CD4-positive, alpha-beta T cell (primary cell): ENCODE results near the gene PLIN3. TPM values are rescaled to one million over a fixed set of nuclear protein-coding genes. Genes with fewer than 3 reads are reported as not detected.

Experiments
- ATAC-seq: fragments of 200-7000 bp; cut with Tn5 transposase; one replicate; pipeline ENCODE4 v1.10.0; 2022; ENCODE audit warnings: mild to moderate bottlenecking; ENCODE audit not compliant: poor library complexity
- CTCF ChIA-PET: fragments of 350-600 bp; sonication (Branson Sonifier 250); formaldehyde crosslinking; loops from one replicate; lab custom pipeline; 2021; ENCODE audit warnings: antibody characterized with exemption, inconsistent platforms; lab: Charles Lee
- POLR2A ChIA-PET: fragments of 350-600 bp; sonication (Branson Sonifier 250); formaldehyde crosslinking; loops from one replicate; lab custom pipeline; 2021; ENCODE audit warnings: antibody characterized with exemption, inconsistent platforms; lab: Charles Lee
- DNase-seq, 14 experiments: peaks; one replicate each; pipeline ENCODE4 v3.0.0-alpha.2; 2013 to 2020; ENCODE audit warnings: mixed read lengths in 2 of 14
- H3K27ac ChIP-seq, 2 donors: one replicate each; pipeline versions ENCODE4 v1.5.1 to v1.7.0; 2013; ENCODE audit warnings: low read length in 2 of 2, low read depth in 1 of 2, mild to moderate bottlenecking in 1 of 2
- H3K27me3 ChIP-seq, 2 experiments: 1 replicate in 1 of 2; 2 replicates in 1 of 2; pipeline versions ENCODE4 v1.6.1 to v1.7.0; 2013; ENCODE audit warnings: low read length in 2 of 2, control low read depth in 1 of 2, mild to moderate bottlenecking in 1 of 2, moderate library complexity in 1 of 2; ENCODE audit not compliant: insufficient read depth in 2 of 2, control insufficient read depth in 1 of 2
- H3K36me3 ChIP-seq: one replicate; pipeline ENCODE4 v1.6.1; 2013; ENCODE audit warnings: low read length, control low read depth; ENCODE audit not compliant: insufficient read depth
- H3K4me1 ChIP-seq: one replicate; pipeline ENCODE4 v1.6.1; 2013; ENCODE audit warnings: low read length, control low read depth; ENCODE audit not compliant: insufficient read depth
- H3K4me3 ChIP-seq: one replicate; pipeline ENCODE4 v1.5.1; 2013; ENCODE audit warnings: mild to moderate bottlenecking, low read length, moderate library complexity
- H3K9me3 ChIP-seq, 2 experiments: 1 replicate in 1 of 2; 2 replicates in 1 of 2; pipeline versions ENCODE4 v1.6.1 to v1.7.0; 2013; ENCODE audit warnings: low read length in 2 of 2, mild to moderate bottlenecking in 2 of 2, control low read depth in 1 of 2, moderate library complexity in 1 of 2; ENCODE audit not compliant: control insufficient read depth in 1 of 2, insufficient read depth in 1 of 2
- H3K27ac Mint-ChIP-seq: one replicate; pipeline ENCODE4 v1.8.0; 2020; ENCODE audit warnings: mixed read lengths
- H3K27me3 Mint-ChIP-seq: one replicate; pipeline ENCODE4 v1.8.0; 2021; ENCODE audit warnings: mixed read lengths
- H3K36me3 Mint-ChIP-seq: one replicate; pipeline ENCODE4 v1.8.0; 2021; ENCODE audit warnings: low read depth, mixed read lengths
- H3K4me1 Mint-ChIP-seq: one replicate; pipeline ENCODE4 v1.8.0; 2021; ENCODE audit warnings: low read depth, mixed read lengths
- H3K4me3 Mint-ChIP-seq: one replicate; pipeline ENCODE4 v1.8.0; 2020; ENCODE audit warnings: mild to moderate bottlenecking, mixed read lengths
- H3K9me3 Mint-ChIP-seq: one replicate; pipeline ENCODE4 v1.8.0; 2020; ENCODE audit warnings: mixed read lengths
- intact Hi-C, 2 experiments: fragments of 100-400 bp; cut with DNase I in 1 of 2; cut with micrococcal nuclease in 1 of 2; formaldehyde crosslinking; loops; one replicate each; pipeline versions ENCODE4 v1.15.1 to v1.9.0; 2023 to 2025; cut with DNase I, micrococcal nuclease
- polyA plus RNA-seq, 2 donors: library from polyadenylated mRNA; unstranded; fragments of 120-200 nt; gene quantifications; one replicate each; pipeline ENCODE4 v1.2.1, GENCODE V29; 2013
- total RNA-seq, 174 experiments: library from RNA in 2 of 174; stranded (reverse) in 2 of 174; gene quantifications; one replicate each; pipeline ENCODE4 v1.2.3 and lab custom pipeline; 2021 to 2026
- TF ChIP-seq, protein P1 (sequence below): fragments of 200-600 bp; IDR thresholded peaks from one replicate; pipeline ENCODE4 v1.8.0; 2022; ENCODE audit warnings: antibody characterized with exemption, mild to moderate bottlenecking

PLIN3 gene, protein sequence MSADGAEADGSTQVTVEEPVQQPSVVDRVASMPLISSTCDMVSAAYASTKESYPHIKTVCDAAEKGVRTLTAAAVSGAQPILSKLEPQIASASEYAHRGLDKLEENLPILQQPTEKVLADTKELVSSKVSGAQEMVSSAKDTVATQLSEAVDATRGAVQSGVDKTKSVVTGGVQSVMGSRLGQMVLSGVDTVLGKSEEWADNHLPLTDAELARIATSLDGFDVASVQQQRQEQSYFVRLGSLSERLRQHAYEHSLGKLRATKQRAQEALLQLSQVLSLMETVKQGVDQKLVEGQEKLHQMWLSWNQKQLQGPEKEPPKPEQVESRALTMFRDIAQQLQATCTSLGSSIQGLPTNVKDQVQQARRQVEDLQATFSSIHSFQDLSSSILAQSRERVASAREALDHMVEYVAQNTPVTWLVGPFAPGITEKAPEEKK
- total RNA-seq (10 to 100 TPM; 18.2 to 19.1 TPM), total RNA-seq (lab: John Stamatoyannopoulos, UW) (5.7 to 41.9 (median 18.6) reads per million in 172 experiments)
- polyA plus RNA-seq (2013, experiment 1 of 2) = 23.6 TPM
- 20.4 TPM for polyA plus RNA-seq (2013, experiment 2 of 2)

- DNase-seq (peak; percentile 83 to 94 (median 89)), ATAC-seq (peak; percentile 93)
- Histone ChIP-seq H3K9me3 (no peaks in the 10 kb centered on the region), H3K27me3 (no peaks in the 10 kb centered on the region), H3K4me3 (peak within 1 kb of the TSS; percentile 89), H3K36me3 (no peaks in the 10 kb centered on the region), H3K4me1 (peaks cover 26% of the 10 kb centered on the region), H3K27ac (peak within 1 kb of the TSS in 1 of 2 donors; percentile 70)
- Mint-ChIP-seq H3K27me3 (peaks cover 3% of the 10 kb centered on the region), H3K36me3 (no peaks in the 10 kb centered on the region), H3K9me3 (no peaks in the 10 kb centered on the region), H3K4me3 (peak within 1 kb of the TSS; percentile 88), H3K27ac (peak within 1 kb of the TSS; percentile 69), H3K4me1 (peaks cover 11% of the 10 kb centered on the region)
- intact Hi-C loops = loop anchor here in 1 of 2 experiments (1.0 to 5.0 kb wide), 2 partner anchors 52 to 100 kb away; partner anchors contain the start of gene KDM4B
- TF ChIP-seq, protein P1, sequence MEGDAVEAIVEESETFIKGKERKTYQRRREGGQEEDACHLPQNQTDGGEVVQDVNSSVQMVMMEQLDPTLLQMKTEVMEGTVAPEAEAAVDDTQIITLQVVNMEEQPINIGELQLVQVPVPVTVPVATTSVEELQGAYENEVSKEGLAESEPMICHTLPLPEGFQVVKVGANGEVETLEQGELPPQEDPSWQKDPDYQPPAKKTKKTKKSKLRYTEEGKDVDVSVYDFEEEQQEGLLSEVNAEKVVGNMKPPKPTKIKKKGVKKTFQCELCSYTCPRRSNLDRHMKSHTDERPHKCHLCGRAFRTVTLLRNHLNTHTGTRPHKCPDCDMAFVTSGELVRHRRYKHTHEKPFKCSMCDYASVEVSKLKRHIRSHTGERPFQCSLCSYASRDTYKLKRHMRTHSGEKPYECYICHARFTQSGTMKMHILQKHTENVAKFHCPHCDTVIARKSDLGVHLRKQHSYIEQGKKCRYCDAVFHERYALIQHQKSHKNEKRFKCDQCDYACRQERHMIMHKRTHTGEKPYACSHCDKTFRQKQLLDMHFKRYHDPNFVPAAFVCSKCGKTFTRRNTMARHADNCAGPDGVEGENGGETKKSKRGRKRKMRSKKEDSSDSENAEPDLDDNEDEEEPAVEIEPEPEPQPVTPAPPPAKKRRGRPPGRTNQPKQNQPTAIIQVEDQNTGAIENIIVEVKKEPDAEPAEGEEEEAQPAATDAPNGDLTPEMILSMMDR = no peak
- ChIA-PET CTCF (interaction anchor here (1.3 to 2.3 kb wide), 3 partner anchors 44 to 134 kb away, joined by 3 to 18 read pairs (median 8); no protein-coding TSS in a partner anchor), POLR2A (interaction anchor here (1.0 to 3.1 kb wide), 5 partner anchors 44 to 101 kb away, joined by 7 to 24 read pairs (median 11); partner anchors contain the start of genes FEM1A and KDM4B)
Measured at GRCh38 chr19:4867534-4868285, at the start of gene PLIN3. Gene PLIN3, minus strand, starts transcription at chr19:4867667. Its CDS starts 6,273 bp downstream, at chr19:4861394.

DNA sequence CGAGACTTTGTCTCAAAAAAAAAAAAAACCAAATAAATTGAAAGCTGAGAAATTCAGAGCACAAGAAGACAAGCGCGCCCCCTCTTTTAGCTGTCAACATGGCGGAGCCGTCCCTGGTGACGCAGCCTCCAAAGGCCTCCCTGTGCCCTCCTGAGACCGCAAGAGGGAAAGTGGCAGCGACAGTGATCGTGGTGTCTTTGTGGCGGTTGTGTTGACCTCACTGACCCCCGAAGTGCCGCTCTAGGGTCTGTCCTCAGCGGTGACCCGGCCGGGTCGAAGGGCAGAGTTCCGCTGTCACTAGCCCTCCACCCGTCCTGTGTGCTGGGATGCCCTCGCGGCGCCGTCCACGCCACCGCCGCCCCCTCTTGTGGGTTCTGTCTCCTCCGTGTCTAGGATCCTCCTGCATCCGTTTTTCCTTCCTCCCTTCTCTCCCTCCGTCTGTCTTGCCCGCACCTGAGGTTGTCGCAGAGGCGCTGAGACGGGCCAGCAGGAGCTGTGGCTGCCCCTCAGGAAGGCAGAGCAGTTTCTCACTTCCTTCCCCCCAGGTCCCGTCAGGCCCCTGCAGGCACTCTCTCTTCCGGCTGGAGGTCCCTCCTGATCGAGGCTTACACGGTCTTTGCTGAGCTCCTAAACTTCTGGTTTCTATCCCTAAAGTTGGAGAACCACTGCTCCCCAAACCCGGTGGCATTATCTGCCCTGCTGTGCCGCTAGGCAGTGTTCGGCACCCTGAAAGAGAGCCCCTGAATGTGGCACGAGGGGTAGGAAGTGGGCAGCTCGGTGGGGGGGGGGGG is 49.0 kb upstream of the PLIN3 start:
- Mint-ChIP-seq H3K4me1 (peaks cover 38% of the 10 kb centered on the region), H3K9me3 (no peaks in the 10 kb centered on the region), H3K36me3 (peaks cover 28% of the 10 kb centered on the region), H3K27me3 (no peaks in the 10 kb centered on the region), H3K27ac (peak overlapping the region; percentile 96), H3K4me3 (peak overlapping the region; percentile 98)
- TF ChIP-seq, protein P1 = no peak
- Histone ChIP-seq H3K27me3 (no peaks in the 10 kb centered on the region), H3K36me3 (peaks cover 7% of the 10 kb centered on the region), H3K4me3 (peak overlapping the region; percentile 82), H3K9me3 (no peaks in the 10 kb centered on the region), H3K4me1 (peaks cover 56% of the 10 kb centered on the region), H3K27ac (peak overlapping the region; percentile 65 to 90)
- CTCF ChIA-PET = interaction anchor here (0.8 to 6.9 kb wide), 4 partner anchors 44 to 126 kb away, joined by 4 to 60 read pairs (median 4); no protein-coding TSS in a partner anchor
- intact Hi-C loops = loop anchor here (2.0 to 10.0 kb wide), 3 partner anchors 52 to 194 kb away; partner anchors contain the start of genes DPP9 (in 2 of the 2) and KDM4B (in 1 of the 2)
- peak; percentile 30 to 73 (median 46) for DNase-seq
- ATAC-seq = peak; percentile 38
- POLR2A ChIA-PET = interaction anchor here (0.7 to 8.5 kb wide), 10 partner anchors 12 to 1229 kb away, joined by 3 to 131 read pairs (median 4); partner anchors contain the start of genes FEM1A, KDM4B, PLIN3 and SAFB
